ENCODE data around the gene ADGRG3. TPM values are rescaled to one million over a fixed set of nuclear protein-coding genes. Genes with fewer than 3 reads are reported as not detected.
A peak's percentile ranks its signal among the peaks of the same experiment; 100 is the strongest.

The ADGRG3 gene
- total and polyA plus RNA-seq, 2 experiments from 2014 or later = not detected

- Histone ChIP-seq H3K4me1 (ENCODE audit: insufficient read depth) (no peaks in the 10 kb centered on the region), H3K4me3 (no peak overlapping the region), H2AFZ (no peak overlapping the region), H3K27ac (ENCODE audit: low read depth) (no peak overlapping the region), H3K9me2 (ENCODE audit: insufficient read depth) (no peaks in the 10 kb centered on the region), H3K27me3 (ENCODE audit: insufficient read depth) (no peaks in the 10 kb centered on the region), H4K20me1 (replicated peaks; ENCODE audit: insufficient read depth) (no peaks in the 10 kb centered on the region), H3F3A (replicated peaks; ENCODE audit: low read depth) (no peaks in the 10 kb centered on the region), H3K36me3 (ENCODE audit: insufficient read depth) (no peaks in the 10 kb centered on the region), H3K4me2 (no peak overlapping the region), H3K79me2 (replicated peaks; ENCODE audit: insufficient read depth) (no peaks in the 10 kb centered on the region)
- ATAC-seq = no peak; the same call in 2 of the 3 replicates
- H3K27me3 Mint-ChIP-seq (ENCODE audit: insufficient read depth, low read depth, poor library complexity) = peaks cover 4% of the 10 kb centered on the region
- H3K27ac Mint-ChIP-seq = no peak overlapping the region
- TF ChIP-seq, protein P1, sequence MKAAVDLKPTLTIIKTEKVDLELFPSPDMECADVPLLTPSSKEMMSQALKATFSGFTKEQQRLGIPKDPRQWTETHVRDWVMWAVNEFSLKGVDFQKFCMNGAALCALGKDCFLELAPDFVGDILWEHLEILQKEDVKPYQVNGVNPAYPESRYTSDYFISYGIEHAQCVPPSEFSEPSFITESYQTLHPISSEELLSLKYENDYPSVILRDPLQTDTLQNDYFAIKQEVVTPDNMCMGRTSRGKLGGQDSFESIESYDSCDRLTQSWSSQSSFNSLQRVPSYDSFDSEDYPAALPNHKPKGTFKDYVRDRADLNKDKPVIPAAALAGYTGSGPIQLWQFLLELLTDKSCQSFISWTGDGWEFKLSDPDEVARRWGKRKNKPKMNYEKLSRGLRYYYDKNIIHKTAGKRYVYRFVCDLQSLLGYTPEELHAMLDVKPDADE (IDR thresholded peaks at IDR 0.05) = no peak
- TF ChIP-seq, protein P2, sequence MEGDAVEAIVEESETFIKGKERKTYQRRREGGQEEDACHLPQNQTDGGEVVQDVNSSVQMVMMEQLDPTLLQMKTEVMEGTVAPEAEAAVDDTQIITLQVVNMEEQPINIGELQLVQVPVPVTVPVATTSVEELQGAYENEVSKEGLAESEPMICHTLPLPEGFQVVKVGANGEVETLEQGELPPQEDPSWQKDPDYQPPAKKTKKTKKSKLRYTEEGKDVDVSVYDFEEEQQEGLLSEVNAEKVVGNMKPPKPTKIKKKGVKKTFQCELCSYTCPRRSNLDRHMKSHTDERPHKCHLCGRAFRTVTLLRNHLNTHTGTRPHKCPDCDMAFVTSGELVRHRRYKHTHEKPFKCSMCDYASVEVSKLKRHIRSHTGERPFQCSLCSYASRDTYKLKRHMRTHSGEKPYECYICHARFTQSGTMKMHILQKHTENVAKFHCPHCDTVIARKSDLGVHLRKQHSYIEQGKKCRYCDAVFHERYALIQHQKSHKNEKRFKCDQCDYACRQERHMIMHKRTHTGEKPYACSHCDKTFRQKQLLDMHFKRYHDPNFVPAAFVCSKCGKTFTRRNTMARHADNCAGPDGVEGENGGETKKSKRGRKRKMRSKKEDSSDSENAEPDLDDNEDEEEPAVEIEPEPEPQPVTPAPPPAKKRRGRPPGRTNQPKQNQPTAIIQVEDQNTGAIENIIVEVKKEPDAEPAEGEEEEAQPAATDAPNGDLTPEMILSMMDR (conservative IDR thresholded peaks at IDR 0.05; ENCODE audit: low read depth in 2 of 2) = peak; percentile 28 to 33; a peak in 3 of 4 replicates
- no peaks in the 10 kb centered on the region for H3K4me1 Mint-ChIP-seq
- DNase-seq (ENCODE audit: low spot score) = no peak
- no peaks in the 10 kb centered on the region for H3K36me3 Mint-ChIP-seq (ENCODE audit: low read depth)
- H3K4me3 Mint-ChIP-seq = no peak overlapping the region
- H3K9me3 Mint-ChIP-seq = no peaks in the 10 kb centered on the region; the same call in 2 of the 3 replicates
These were observed 59.5 kb downstream of the ADGRG3 start for GRCh38 chr16:57727610-57728009.

DNA sequence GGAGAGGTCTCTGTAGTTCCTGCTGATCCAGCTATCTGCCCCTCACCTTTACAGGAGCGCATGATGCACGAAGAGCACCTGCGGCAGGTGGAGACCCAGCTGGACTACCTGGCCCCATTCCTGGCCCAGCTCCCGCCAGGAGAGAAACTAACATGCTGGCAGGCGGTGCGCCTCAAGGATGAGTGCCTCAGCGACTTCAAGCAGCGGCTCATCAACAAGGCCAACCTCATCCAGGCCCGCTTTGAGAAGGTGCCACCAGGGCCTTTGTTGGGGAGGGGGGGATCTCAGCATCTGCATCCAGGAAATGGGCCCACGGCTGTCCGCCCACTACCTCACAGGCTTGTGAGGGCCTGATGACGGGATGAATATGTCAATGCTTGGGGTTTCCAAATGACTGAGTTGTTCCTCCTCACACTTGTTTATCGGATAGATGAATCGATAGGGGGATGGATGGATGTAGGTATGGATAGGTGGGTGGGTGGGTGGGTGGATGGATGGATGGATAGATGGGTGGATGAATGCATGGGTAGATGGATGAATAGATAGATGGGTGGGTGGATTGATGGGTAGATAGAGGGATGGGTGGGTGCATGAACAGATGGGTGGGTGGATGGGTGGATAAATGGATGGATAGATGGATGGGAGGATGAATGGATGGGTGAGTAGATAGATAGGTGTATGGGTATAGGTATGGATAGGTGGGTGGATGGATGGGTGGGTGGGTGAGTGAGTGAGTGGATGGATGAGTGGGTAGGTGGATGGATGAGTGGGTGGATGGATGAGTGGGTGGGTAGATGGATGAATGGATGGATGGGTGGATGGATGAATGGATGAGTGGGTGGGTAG, 60.5 kb downstream of the ADGRG3 start:
- Histone ChIP-seq H3K9me2 (ENCODE audit: insufficient read depth) (no peaks in the 10 kb centered on the region), H3F3A (replicated peaks; ENCODE audit: low read depth) (no peaks in the 10 kb centered on the region), H3K27ac (ENCODE audit: low read depth) (no peak overlapping the region), H3K4me1 (ENCODE audit: insufficient read depth) (no peaks in the 10 kb centered on the region), H3K27me3 (ENCODE audit: insufficient read depth) (no peaks in the 10 kb centered on the region), H4K20me1 (replicated peaks; ENCODE audit: insufficient read depth) (no peaks in the 10 kb centered on the region), H2AFZ (no peak overlapping the region), H3K79me2 (replicated peaks; ENCODE audit: insufficient read depth) (no peaks in the 10 kb centered on the region), H3K4me2 (no peak overlapping the region), H3K4me3 (no peak overlapping the region), H3K36me3 (ENCODE audit: insufficient read depth) (no peaks in the 10 kb centered on the region)
- no peak for TF ChIP-seq EZH2 (IDR thresholded peaks at IDR 0.05; ENCODE audit: low read depth, unreplicated experiment)
- TF ChIP-seq ZNF114 (CRISPR knock-in tag; IDR thresholded peaks at IDR 0.05) = no peak
- TF ChIP-seq, protein P1 (IDR thresholded peaks at IDR 0.05) = no peak
- no peak for TF ChIP-seq POLR2AphosphoS5 (IDR thresholded peaks at IDR 0.05; ENCODE audit: low read depth)
- TF ChIP-seq ZNF331 (CRISPR knock-in tag; IDR thresholded peaks at IDR 0.05; ENCODE audit: low read depth) = no peak
- TF ChIP-seq, protein P3, sequence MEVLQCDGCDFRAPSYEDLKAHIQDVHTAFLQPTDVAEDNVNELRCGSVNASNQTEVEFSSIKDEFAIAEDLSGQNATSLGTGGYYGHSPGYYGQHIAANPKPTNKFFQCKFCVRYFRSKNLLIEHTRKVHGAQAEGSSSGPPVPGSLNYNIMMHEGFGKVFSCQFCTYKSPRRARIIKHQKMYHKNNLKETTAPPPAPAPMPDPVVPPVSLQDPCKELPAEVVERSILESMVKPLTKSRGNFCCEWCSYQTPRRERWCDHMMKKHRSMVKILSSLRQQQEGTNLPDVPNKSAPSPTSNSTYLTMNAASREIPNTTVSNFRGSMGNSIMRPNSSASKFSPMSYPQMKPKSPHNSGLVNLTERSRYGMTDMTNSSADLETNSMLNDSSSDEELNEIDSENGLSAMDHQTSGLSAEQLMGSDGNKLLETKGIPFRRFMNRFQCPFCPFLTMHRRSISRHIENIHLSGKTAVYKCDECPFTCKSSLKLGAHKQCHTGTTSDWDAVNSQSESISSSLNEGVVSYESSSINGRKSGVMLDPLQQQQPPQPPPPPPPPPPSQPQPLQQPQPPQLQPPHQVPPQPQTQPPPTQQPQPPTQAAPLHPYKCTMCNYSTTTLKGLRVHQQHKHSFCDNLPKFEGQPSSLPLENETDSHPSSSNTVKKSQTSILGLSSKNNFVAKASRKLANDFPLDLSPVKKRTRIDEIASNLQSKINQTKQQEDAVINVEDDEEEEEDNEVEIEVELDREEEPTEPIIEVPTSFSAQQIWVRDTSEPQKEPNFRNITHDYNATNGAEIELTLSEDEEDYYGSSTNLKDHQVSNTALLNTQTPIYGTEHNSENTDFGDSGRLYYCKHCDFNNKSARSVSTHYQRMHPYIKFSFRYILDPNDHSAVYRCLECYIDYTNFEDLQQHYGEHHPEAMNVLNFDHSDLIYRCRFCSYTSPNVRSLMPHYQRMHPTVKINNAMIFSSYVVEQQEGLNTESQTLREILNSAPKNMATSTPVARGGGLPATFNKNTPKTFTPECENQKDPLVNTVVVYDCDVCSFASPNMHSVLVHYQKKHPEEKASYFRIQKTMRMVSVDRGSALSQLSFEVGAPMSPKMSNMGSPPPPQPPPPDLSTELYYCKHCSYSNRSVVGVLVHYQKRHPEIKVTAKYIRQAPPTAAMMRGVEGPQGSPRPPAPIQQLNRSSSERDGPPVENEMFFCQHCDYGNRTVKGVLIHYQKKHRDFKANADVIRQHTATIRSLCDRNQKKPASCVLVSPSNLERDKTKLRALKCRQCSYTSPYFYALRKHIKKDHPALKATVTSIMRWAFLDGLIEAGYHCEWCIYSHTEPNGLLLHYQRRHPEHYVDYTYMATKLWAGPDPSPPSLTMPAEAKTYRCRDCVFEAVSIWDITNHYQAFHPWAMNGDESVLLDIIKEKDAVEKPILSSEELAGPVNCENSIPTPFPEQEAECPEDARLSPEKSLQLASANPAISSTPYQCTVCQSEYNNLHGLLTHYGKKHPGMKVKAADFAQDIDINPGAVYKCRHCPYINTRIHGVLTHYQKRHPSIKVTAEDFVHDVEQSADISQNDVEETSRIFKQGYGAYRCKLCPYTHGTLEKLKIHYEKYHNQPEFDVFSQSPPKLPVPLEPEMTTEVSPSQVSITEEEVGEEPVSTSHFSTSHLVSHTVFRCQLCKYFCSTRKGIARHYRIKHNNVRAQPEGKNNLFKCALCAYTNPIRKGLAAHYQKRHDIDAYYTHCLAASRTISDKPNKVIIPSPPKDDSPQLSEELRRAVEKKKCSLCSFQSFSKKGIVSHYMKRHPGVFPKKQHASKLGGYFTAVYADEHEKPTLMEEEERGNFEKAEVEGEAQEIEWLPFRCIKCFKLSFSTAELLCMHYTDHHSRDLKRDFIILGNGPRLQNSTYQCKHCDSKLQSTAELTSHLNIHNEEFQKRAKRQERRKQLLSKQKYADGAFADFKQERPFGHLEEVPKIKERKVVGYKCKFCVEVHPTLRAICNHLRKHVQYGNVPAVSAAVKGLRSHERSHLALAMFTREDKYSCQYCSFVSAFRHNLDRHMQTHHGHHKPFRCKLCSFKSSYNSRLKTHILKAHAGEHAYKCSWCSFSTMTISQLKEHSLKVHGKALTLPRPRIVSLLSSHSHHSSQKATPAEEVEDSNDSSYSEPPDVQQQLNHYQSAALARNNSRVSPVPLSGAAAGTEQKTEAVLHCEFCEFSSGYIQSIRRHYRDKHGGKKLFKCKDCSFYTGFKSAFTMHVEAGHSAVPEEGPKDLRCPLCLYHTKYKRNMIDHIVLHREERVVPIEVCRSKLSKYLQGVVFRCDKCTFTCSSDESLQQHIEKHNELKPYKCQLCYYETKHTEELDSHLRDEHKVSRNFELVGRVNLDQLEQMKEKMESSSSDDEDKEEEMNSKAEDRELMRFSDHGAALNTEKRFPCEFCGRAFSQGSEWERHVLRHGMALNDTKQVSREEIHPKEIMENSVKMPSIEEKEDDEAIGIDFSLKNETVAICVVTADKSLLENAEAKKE (CRISPR knock-in tag; IDR thresholded peaks at IDR 0.05) = no peak
- Mint-ChIP-seq H3K27ac (no peak overlapping the region), H3K4me1 (no peaks in the 10 kb centered on the region), H3K27me3 (ENCODE audit: insufficient read depth, low read depth, poor library complexity) (peaks cover 4% of the 10 kb centered on the region), H3K36me3 (ENCODE audit: low read depth) (no peaks in the 10 kb centered on the region), H3K9me3 (no peaks in the 10 kb centered on the region; the same call in 2 of the 3 replicates), H3K4me3 (no peak overlapping the region)
- DNase-seq (ENCODE audit: low spot score) = no peak
- no peak for ATAC-seq

Measured in GM23338 (cell line).